Measurements from ENCODE around the gene DDX21. TPM values are rescaled to one million over a fixed set of nuclear protein-coding genes. Genes with fewer than 3 reads are reported as not detected.
"Not testable (repeated sequence)": the region's sequence is repeated elsewhere in the genome, so short reads cannot be mapped to it uniquely, and the experiment has no call there.

DDX21 gene
- total RNA-seq (10 to 100 TPM; 36.8 to 73.4 TPM), polyA plus RNA-seq (ENCODE audit: insufficient read length in 6 of 6) (10 to 100 TPM; 45.6 to 54.5 (median 49.6) TPM)
- long read RNA-seq, donor 1, full-length matches to known transcripts, result 7 of 67 reads
- long read RNA-seq, donor 1, partial matches to known transcripts, result 60 of 67 reads
- long read RNA-seq, donor 1, other reads (novel, unspliced or antisense), result 0 of 67 reads
- long read RNA-seq, donor 2, full-length matches to known transcripts, result 5 of 47 reads
- long read RNA-seq, donor 2, partial matches to known transcripts, result 42 of 47 reads
- long read RNA-seq, donor 2, other reads (novel, unspliced or antisense), result 0 of 47 reads
- long read RNA-seq, donor 3, full-length matches to known transcripts, result 6 of 35 reads
- long read RNA-seq, donor 3, partial matches to known transcripts, result 29 of 35 reads
- long read RNA-seq, donor 3, other reads (novel, unspliced or antisense), result 0 of 35 reads
- long read RNA-seq, donor 4, full-length matches to known transcripts, result 1 of 33 reads
- long read RNA-seq, donor 4, partial matches to known transcripts, result 30 of 33 reads
- long read RNA-seq, donor 4, other reads (novel, unspliced or antisense), result 2 of 33 reads
- long read RNA-seq, donor 5, full-length matches to known transcripts, result 4 of 41 reads
- long read RNA-seq, donor 5, partial matches to known transcripts, result 37 of 41 reads
- long read RNA-seq, donor 5, other reads (novel, unspliced or antisense), result 0 of 41 reads
- long read RNA-seq, donor 6, full-length matches to known transcripts, result 6 of 48 reads
- long read RNA-seq, donor 6, partial matches to known transcripts, result 42 of 48 reads
- long read RNA-seq, donor 6, other reads (novel, unspliced or antisense), result 0 of 48 reads
- long read RNA-seq, donor 7, full-length matches to known transcripts, result 3 of 11 reads
- long read RNA-seq, donor 7, partial matches to known transcripts, result 8 of 11 reads
- long read RNA-seq, donor 7, other reads (novel, unspliced or antisense), result 0 of 11 reads
- long read RNA-seq, donor 8, full-length matches to known transcripts, result 4 of 19 reads
- long read RNA-seq, donor 8, partial matches to known transcripts, result 15 of 19 reads
- long read RNA-seq, donor 8, other reads (novel, unspliced or antisense), result 0 of 19 reads
- long read RNA-seq, donor 9, result 0 reads
- long read RNA-seq, donor 10, partial matches to known transcripts, result 37 of 38 reads
- long read RNA-seq, donor 10, other reads (novel, unspliced or antisense), result 1 of 38 reads
- long read RNA-seq, donor 11, full-length matches to known transcripts, result 7 of 38 reads
- long read RNA-seq, donor 11, partial matches to known transcripts, result 31 of 38 reads
- long read RNA-seq, donor 11, other reads (novel, unspliced or antisense), result 0 of 38 reads
- long read RNA-seq, donor 12, full-length matches to known transcripts, result 7 of 41 reads
- long read RNA-seq, donor 12, partial matches to known transcripts, result 34 of 41 reads
- long read RNA-seq, donor 12, other reads (novel, unspliced or antisense), result 0 of 41 reads

GRCh38 chr10:68955832-68956532, at the start of gene DDX21:
TSS of gene DDX21 (plus strand) at chr10:68956170. CDS start at chr10:68956226, 56 bp downstream.
- H3K27me3 ChIP-seq, result no peaks in the 10 kb centered on the region
- peaks cover 0 to 26% of the 10 kb centered on the region in 2 donors for H3K36me3 ChIP-seq
- H3K4me3 ChIP-seq, result peak within 1 kb of the TSS; percentile 80 to 99
- H3K4me1 ChIP-seq, result peaks cover 6 to 49% of the 10 kb centered on the region in 2 donors
- peak; percentile 89 to 96 (median 94) for DNase-seq
- ATAC-seq, result peak; percentile 98
- intact Hi-C loops (cut with DNase I), result no loop called here
- peak within 1 kb of the TSS; percentile 65 to 97 for H3K27ac ChIP-seq
- no peaks in the 10 kb centered on the region for H3K9me3 ChIP-seq
- peak; percentile 31 to 41 for TF ChIP-seq CTCF (IDR thresholded peaks at IDR 0.05)

- TF ChIP-seq CTCF (IDR thresholded peaks at IDR 0.05), result no peak
- ATAC-seq (no peak), DNase-seq (no peak)
- H3K4me3 ChIP-seq, result no peak overlapping the region
- no peaks in the 10 kb centered on the region for H3K4me1 ChIP-seq
- H3K27ac ChIP-seq, result no peak overlapping the region
- no peaks in the 10 kb centered on the region for H3K9me3 ChIP-seq
- intact Hi-C loops (cut with DNase I), result no loop called here
- H3K27me3 ChIP-seq, result no peaks in the 10 kb centered on the region
- H3K36me3 ChIP-seq, result peaks cover 0 to 76% of the 10 kb centered on the region in 2 donors
These were observed 31.4 kb upstream of the DDX21 start for GRCh38 chr10:68924593-68924992.

- no peaks in the 10 kb centered on the region for H3K27me3 ChIP-seq
- H3K4me1 ChIP-seq, result no peaks in the 10 kb centered on the region
- TF ChIP-seq CTCF (IDR thresholded peaks at IDR 0.05), result no peak
- no peak overlapping the region for H3K27ac ChIP-seq
- DNase-seq (no peak), ATAC-seq (no peak)
- H3K4me3 ChIP-seq, result no peak overlapping the region
- no peaks in the 10 kb centered on the region for H3K9me3 ChIP-seq
- intact Hi-C loops (cut with DNase I), result no loop called here
- peaks cover 0 to 76% of the 10 kb centered on the region in 2 donors for H3K36me3 ChIP-seq
These were observed 30.5 kb upstream of the DDX21 start for GRCh38 chr10:68925489-68925888.

- ATAC-seq; H3K4me3 ChIP-seq; H3K4me1 ChIP-seq; H3K27me3 ChIP-seq; DNase-seq; H3K27ac ChIP-seq; H3K9me3 ChIP-seq; intact Hi-C loops (cut with DNase I): not testable (repeated sequence)
- peaks cover 0 to 71% of the 10 kb centered on the region in 2 donors for H3K36me3 ChIP-seq
These were observed 26.8 kb upstream of the DDX21 start for GRCh38 chr10:68929157-68929556.

GRCh38 chr10:68929888-68930287, 26.1 kb upstream of the DDX21 start:
- H3K4me1 ChIP-seq, result not testable (repeated sequence)

GRCh38 chr10:68932860-68933259, 23.1 kb upstream of the DDX21 start:
- H3K4me3 ChIP-seq; H3K27ac ChIP-seq; DNase-seq; intact Hi-C loops (cut with DNase I); H3K9me3 ChIP-seq; H3K27me3 ChIP-seq; ATAC-seq; H3K4me1 ChIP-seq: not testable (repeated sequence)
- peaks cover 0 to 82% of the 10 kb centered on the region in 2 donors for H3K36me3 ChIP-seq

More at GRCh38 chr10:68929888-68930287, 26.1 kb upstream of the DDX21 start:
- intact Hi-C loops (cut with DNase I); H3K27me3 ChIP-seq; DNase-seq; H3K9me3 ChIP-seq; H3K27ac ChIP-seq; ATAC-seq; H3K4me3 ChIP-seq: not testable (repeated sequence)
- peaks cover 0 to 74% of the 10 kb centered on the region in 2 donors for H3K36me3 ChIP-seq

Data from left lung (tissue), 14 donors.